Measurements from ENCODE around the gene JAZF1.

The JAZF1 gene

GRCh38 chr7:28191184-28191583 is 10.6 kb upstream of the JAZF1 start:
- no peak for DNase-seq

- DNase-seq: no peak
These were observed 9.6 kb upstream of the JAZF1 start for GRCh38 chr7:28190077-28190710.

- DNase-seq: no peak
These were observed 6.4 kb upstream of the JAZF1 start for GRCh38 chr7:28187012-28187411.

GRCh38 chr7:28183627-28184026 is 3.0 kb upstream of the JAZF1 start:
- DNase-seq: no peak

- no peak for DNase-seq
These were observed 1.5 kb upstream of the JAZF1 start for GRCh38 chr7:28182071-28182471.

GRCh38 chr7:28181416-28181815 is 821 bp upstream of the JAZF1 start:
- DNase-seq: no peak

GRCh38 chr7:28180031-28180363 is 598 bp downstream of the JAZF1 start:
- DNase-seq: no peak

- peak; percentile 63 to 77 (median 67) for DNase-seq
These were observed 1.2 kb downstream of the JAZF1 start for GRCh38 chr7:28179120-28180030.

GRCh38 chr7:28178599-28178998 is 2.0 kb downstream of the JAZF1 start:
- peak in 1 of 5 donors; percentile 61 for DNase-seq

- no peak for DNase-seq
These were observed 2.8 kb downstream of the JAZF1 start for GRCh38 chr7:28177836-28178235.

- DNase-seq: no peak
These were observed 4.0 kb downstream of the JAZF1 start for GRCh38 chr7:28176645-28177044.

GRCh38 chr7:28176174-28176573 is 4.4 kb downstream of the JAZF1 start:
- DNase-seq: no peak

- DNase-seq: no peak
These were observed 5.5 kb downstream of the JAZF1 start for GRCh38 chr7:28174901-28175661.

- peak in 1 of 5 donors; percentile 34 for DNase-seq
These were observed 6.2 kb downstream of the JAZF1 start for GRCh38 chr7:28174442-28174841.

GRCh38 chr7:28173531-28173930 is 7.1 kb downstream of the JAZF1 start:
- no peak for DNase-seq

- no peak for DNase-seq
These were observed 7.6 kb downstream of the JAZF1 start for GRCh38 chr7:28172958-28173357.

GRCh38 chr7:28170701-28171100 is 9.9 kb downstream of the JAZF1 start:
- DNase-seq: no peak

- DNase-seq: no peak
These were observed 11.4 kb downstream of the JAZF1 start for GRCh38 chr7:28169230-28169629.

- no peak for DNase-seq
These were observed 12.0 kb downstream of the JAZF1 start for GRCh38 chr7:28168393-28169158.

- DNase-seq: no peak
These were observed 13.4 kb downstream of the JAZF1 start for GRCh38 chr7:28166982-28167715.

- DNase-seq: no peak
These were observed 14.3 kb downstream of the JAZF1 start for GRCh38 chr7:28165961-28166955.

Data from T-helper 1 cell (primary cell).